M059J (cell line): ENCODE results near the gene PM20D1. TPM values are rescaled to one million over a fixed set of nuclear protein-coding genes. Genes with fewer than 3 reads are reported as not detected.

Experiments
- total RNA-seq: library from RNA; depleted of rRNA; stranded (reverse); fragments of >200 nt; shearing (Covaris generic); gene quantifications from 2 replicates; pipeline ENCODE4 v1.2.3, GENCODE V29; 2014; rRNA removed

The PM20D1 gene
- total RNA-seq, 1 experiment from 2014 or later, result not detected

Other genes with a start within 250 kb of the PM20D1 start
- gene ELK4, start 218.1 kb downstream of the PM20D1 start, total RNA-seq, result 13.7 and 21.1 TPM in 2 replicates
- gene SLC45A3, start 169.6 kb downstream of the PM20D1 start, total RNA-seq, result 4.4 and 7.8 TPM in 2 replicates
- 193 and 268 TPM in 2 replicates for gene NUCKS1, start 100.0 kb downstream of the PM20D1 start, total RNA-seq
- 19.5 and 33.8 TPM in 2 replicates for gene RAB29, start 74.7 kb downstream of the PM20D1 start, total RNA-seq
- 20.0 and 24.4 TPM in 2 replicates for gene SLC41A1, start 36.9 kb downstream of the PM20D1 start, total RNA-seq
- 0.07 TPM in 1 of 2 replicates, not detected in the other for gene SLC26A9, start 93.3 kb upstream of the PM20D1 start, total RNA-seq
- gene RAB7B, start 153.3 kb upstream of the PM20D1 start, total RNA-seq, result 0.44 and 0.69 TPM in 2 replicates
- not detected in 2 replicates for gene CTSE, start 173.8 kb upstream of the PM20D1 start, total RNA-seq
- not detected in 2 replicates for gene RHEX, start 203.0 kb upstream of the PM20D1 start, total RNA-seq